GM18505 (cell line): Measurements from ENCODE around the gene ADCY5.

Source experiments
- ATAC-seq: cut with Tn5 transposase; IDR thresholded peaks from one replicate; pipeline ENCODE4 v1.9.1; 2021; ENCODE audit not compliant: unreplicated experiment
- POLR2A ChIP-seq: IDR thresholded peaks from 4 replicates; pipeline ENCODE4 v1.6.1; 2011; ENCODE audit warnings: borderline replicate concordance; ENCODE audit not compliant: insufficient read depth, insufficient read length; ENCODE audit errors: extremely low read depth

ADCY5 gene

GRCh38 chr3:123325766-123326256 lies 123.1 kb downstream of the ADCY5 start:
- TF ChIP-seq POLR2A = no peak
- no peak for ATAC-seq

- no peak for ATAC-seq
- TF ChIP-seq POLR2A = no peak
These were observed 123.8 kb downstream of the ADCY5 start for GRCh38 chr3:123324880-123325765.

GRCh38 chr3:123323781-123324180 lies 125.1 kb downstream of the ADCY5 start:
- no peak for TF ChIP-seq POLR2A
- no peak for ATAC-seq

GRCh38 chr3:123322866-123323265 lies 126.0 kb downstream of the ADCY5 start:
- ATAC-seq = no peak

GRCh38 chr3:123321806-123322205 lies 127.1 kb downstream of the ADCY5 start:
- no peak for ATAC-seq
- TF ChIP-seq POLR2A = no peak

More at GRCh38 chr3:123322866-123323265, 126.0 kb downstream of the ADCY5 start:
- TF ChIP-seq POLR2A = no peak

GRCh38 chr3:123320221-123320620 lies 128.7 kb downstream of the ADCY5 start:
- TF ChIP-seq POLR2A = no peak
- no peak for ATAC-seq

- TF ChIP-seq POLR2A = no peak
- ATAC-seq = no peak
These were observed 129.1 kb downstream of the ADCY5 start for GRCh38 chr3:123319760-123320159.

- no peak for ATAC-seq
- no peak for TF ChIP-seq POLR2A
These were observed 130.5 kb downstream of the ADCY5 start for GRCh38 chr3:123318374-123318773.

- ATAC-seq = no peak
- TF ChIP-seq POLR2A = no peak
These were observed 131.2 kb downstream of the ADCY5 start for GRCh38 chr3:123317716-123318115.

- ATAC-seq = no peak
- TF ChIP-seq POLR2A = no peak
These were observed 133.7 kb downstream of the ADCY5 start for GRCh38 chr3:123315271-123315595.

GRCh38 chr3:123314359-123315270 lies 134.3 kb downstream of the ADCY5 start:
- no peak for ATAC-seq
- no peak for TF ChIP-seq POLR2A

GRCh38 chr3:123313889-123314288 lies 135.0 kb downstream of the ADCY5 start:
- no peak for TF ChIP-seq POLR2A
- no peak for ATAC-seq
